Gastrocnemius medialis (tissue), 4 donors: ENCODE results near the gene C9.

ENCODE experiments used
- CTCF ChIP-seq, 5 experiments: fragments of 450-650 bp in 3 of 5; fragments of 200-600 bp in 2 of 5; sonication (generic) in 2 of 5; IDR thresholded peaks in 4 of 5; conservative IDR thresholded peaks in 1 of 5; 1 replicate in 4 of 5; 2 replicates in 1 of 5; pipeline ENCODE4 v1.5.1; 2016 to 2019; ENCODE audit warnings: antibody characterized with exemption in 5 of 5, mild to moderate bottlenecking in 3 of 5, moderate library complexity in 3 of 5
- POLR2A ChIP-seq, 2 donors: fragments of 450-650 bp; IDR thresholded peaks; one replicate each; pipeline ENCODE4 v1.6.1; 2017; ENCODE audit warnings: antibody characterized with exemption in 2 of 2, mild to moderate bottlenecking in 2 of 2, moderate library complexity in 2 of 2

DNA sequence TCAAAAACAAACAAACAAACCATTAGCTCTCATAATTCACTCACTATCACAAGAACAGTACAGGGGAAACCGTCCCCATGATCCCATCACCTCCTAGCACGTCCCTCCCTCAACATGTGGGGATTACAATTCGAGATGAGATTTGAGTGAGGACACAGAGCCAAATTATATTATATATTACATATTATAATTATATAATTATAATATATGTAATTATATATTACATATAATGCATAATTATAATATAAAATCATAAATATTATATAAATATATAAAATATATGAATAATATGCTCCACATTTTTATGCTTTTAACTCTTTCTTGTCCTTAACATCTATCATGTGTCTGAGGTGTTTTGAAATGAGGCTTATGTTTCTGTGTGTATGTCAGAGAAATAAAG is 3.4 kb upstream of the C9 start:
- no peak for TF ChIP-seq POLR2A (IDR thresholded peaks at IDR 0.05)
- no peak for TF ChIP-seq CTCF (IDR thresholded peaks at IDR 0.05 in 4 of 5, conservative IDR thresholded peaks at IDR 0.05 in 1 of 5)
